Epithelial cell of esophagus (primary cell): ENCODE results near the gene RUVBL2.
"Not testable (repeated sequence)": the region's sequence is repeated elsewhere in the genome, so short reads cannot be mapped to it uniquely, and the experiment has no call there.

ENCODE experiments used
- DNase-seq: peaks from one replicate; pipeline ENCODE4 v3.0.0; 2010; ENCODE audit warnings: low read depth
- H3K4me3 ChIP-seq: 2 replicates; pipeline ENCODE4 v1.5.1; 2011; ENCODE audit warnings: mild to moderate bottlenecking, low read length, control low read depth
- CTCF ChIP-seq: IDR thresholded peaks from 2 replicates; pipeline ENCODE4 v1.5.1; 2011; ENCODE audit warnings: low read depth, mild to moderate bottlenecking, low read length, control low read depth, inconsistent platforms; ENCODE audit not compliant: insufficient read depth; ENCODE audit errors: missing control alignments

Gene RUVBL2

GRCh38 chr19:49056101-49056901 is 62.6 kb downstream of the RUVBL2 start:
- peak overlapping the region; percentile 62 for H3K4me3 ChIP-seq
- peak; percentile 68 for DNase-seq
- TF ChIP-seq CTCF, result peak; percentile 18

- DNase-seq, result not testable (repeated sequence)
- peak overlapping the region; percentile 62 for H3K4me3 ChIP-seq
Measured at GRCh38 chr19:49056902-49057596, 63.4 kb downstream of the RUVBL2 start.

GRCh38 chr19:49057636-49058234 is 64.0 kb downstream of the RUVBL2 start, which contains the start of gene CGB7:
Gene CGB7, minus strand, starts transcription at chr19:49057749. Its CDS starts 2,374 bp downstream, at chr19:49055375.
- peak within 1 kb of the TSS; percentile 62 for H3K4me3 ChIP-seq
- TF ChIP-seq CTCF, result no peak
- DNase-seq, result peak; percentile 73

GRCh38 chr19:49058562-49058961 is 64.9 kb downstream of the RUVBL2 start:
- no peak overlapping the region for H3K4me3 ChIP-seq
- peak; percentile 57 for DNase-seq
- no peak for TF ChIP-seq CTCF

- no peak overlapping the region for H3K4me3 ChIP-seq
- no peak for DNase-seq
- no peak for TF ChIP-seq CTCF
Measured at GRCh38 chr19:49059053-49059452, 65.4 kb downstream of the RUVBL2 start.

GRCh38 chr19:49061000-49061399 is 67.3 kb downstream of the RUVBL2 start:
- no peak for DNase-seq

More at GRCh38 chr19:49061000-49061399, 67.3 kb downstream of the RUVBL2 start:
- no peak for TF ChIP-seq CTCF
- H3K4me3 ChIP-seq, result no peak overlapping the region
